Activated T-cell treated with anti-CD3 and anti-CD28 coated beads, Interleukin-2, amount 50 U/mL, for 4 hours (primary cell): ENCODE results near the gene CD2BP2. TPM values are rescaled to one million over a fixed set of nuclear protein-coding genes. Genes with fewer than 3 reads are reported as not detected.
"Not testable (repeated sequence)": the region's sequence is repeated elsewhere in the genome, so short reads cannot be mapped to it uniquely, and the experiment has no call there.

Source experiments
- ATAC-seq, 2 donors: fragments of 200-7000 bp; cut with Tn5 transposase; one replicate each; pipeline ENCODE4 v1.10.0; 2021
- DNase-seq: peaks from one replicate; pipeline ENCODE4 v3.0.0-alpha.2; 2020
- H3K27me3 Mint-ChIP-seq: one replicate; pipeline ENCODE4 v1.8.0; 2021; ENCODE audit warnings: low read depth, mixed read lengths
- H3K36me3 Mint-ChIP-seq: one replicate; pipeline ENCODE4 v1.8.0; 2022; ENCODE audit warnings: mixed read lengths; ENCODE audit not compliant: insufficient read depth
- H3K4me1 Mint-ChIP-seq: one replicate; pipeline ENCODE4 v1.8.0; 2021; ENCODE audit warnings: low read depth, mixed read lengths
- H3K4me3 Mint-ChIP-seq: one replicate; pipeline ENCODE4 v1.8.0; 2021; ENCODE audit warnings: mild to moderate bottlenecking, moderate library complexity, mixed read lengths
- H3K9me3 Mint-ChIP-seq: one replicate; pipeline ENCODE4 v1.8.0; 2021; ENCODE audit warnings: mixed read lengths
- total RNA-seq, 3 donors: library from RNA; stranded (reverse); gene quantifications; one replicate each; pipeline ENCODE4 v1.2.1, GENCODE V29; 2021

CD2BP2 gene
- total RNA-seq = 10 to 100 TPM; 95.2 to 97.2 (median 96.8) TPM

- peaks cover 40% of the 10 kb centered on the region for H3K4me1 Mint-ChIP-seq
- peaks cover 26% of the 10 kb centered on the region for H3K36me3 Mint-ChIP-seq
These were observed at the start of gene CD2BP2 for GRCh38 chr16:30355144-30355953. CD2BP2 (minus strand) TSS chr16:30355308; CDS start chr16:30354681, 627 bp downstream.

GRCh38 chr16:30401768-30402425, 46.8 kb upstream of the CD2BP2 start:
- H3K27me3 Mint-ChIP-seq = no peaks in the 10 kb centered on the region
- no peak for ATAC-seq

More at GRCh38 chr16:30355144-30355953, at the start of gene CD2BP2:
- DNase-seq (peak; percentile 86), ATAC-seq (peak; percentile 92 to 95)
- Mint-ChIP-seq H3K9me3 (no peaks in the 10 kb centered on the region), H3K27me3 (no peaks in the 10 kb centered on the region), H3K4me3 (peak within 1 kb of the TSS; percentile 95)

GRCh38 chr16:30399435-30400186, 44.5 kb upstream of the CD2BP2 start:
- H3K27me3 Mint-ChIP-seq = no peaks in the 10 kb centered on the region

More at GRCh38 chr16:30401768-30402425, 46.8 kb upstream of the CD2BP2 start:
- Mint-ChIP-seq H3K36me3 (peaks cover 6% of the 10 kb centered on the region), H3K4me1 (peaks cover 33% of the 10 kb centered on the region), H3K4me3 (peak overlapping the region; percentile 84), H3K9me3 (no peaks in the 10 kb centered on the region)
- DNase-seq = no peak

GRCh38 chr16:30398661-30399434, 43.7 kb upstream of the CD2BP2 start:
- no peaks in the 10 kb centered on the region for H3K9me3 Mint-ChIP-seq
- DNase-seq = no peak
- no peaks in the 10 kb centered on the region for H3K27me3 Mint-ChIP-seq
- no peak for ATAC-seq
- H3K36me3 Mint-ChIP-seq = peaks cover 6% of the 10 kb centered on the region
- peaks cover 45% of the 10 kb centered on the region for H3K4me1 Mint-ChIP-seq
- no peak overlapping the region for H3K4me3 Mint-ChIP-seq

More at GRCh38 chr16:30399435-30400186, 44.5 kb upstream of the CD2BP2 start:
- H3K9me3 Mint-ChIP-seq = no peaks in the 10 kb centered on the region
- peak overlapping the region; percentile 84 for H3K4me3 Mint-ChIP-seq
- ATAC-seq (no peak), DNase-seq (no peak)
- peaks cover 42% of the 10 kb centered on the region for H3K4me1 Mint-ChIP-seq
- H3K36me3 Mint-ChIP-seq = peaks cover 6% of the 10 kb centered on the region

- no peak overlapping the region for H3K4me3 Mint-ChIP-seq
- peaks cover 45% of the 10 kb centered on the region for H3K4me1 Mint-ChIP-seq
- H3K27me3 Mint-ChIP-seq = no peaks in the 10 kb centered on the region
- H3K9me3 Mint-ChIP-seq = no peaks in the 10 kb centered on the region
- ATAC-seq = no peak
- peaks cover 6% of the 10 kb centered on the region for H3K36me3 Mint-ChIP-seq
- DNase-seq = no peak
These were observed 42.9 kb upstream of the CD2BP2 start for GRCh38 chr16:30397776-30398660.

GRCh38 chr16:30397056-30397455, 41.9 kb upstream of the CD2BP2 start:
- DNase-seq (no peak), ATAC-seq (no peak)
- H3K27me3 Mint-ChIP-seq = no peaks in the 10 kb centered on the region
- H3K36me3 Mint-ChIP-seq = peaks cover 6% of the 10 kb centered on the region
- H3K4me3 Mint-ChIP-seq = peak overlapping the region; percentile 87
- peaks cover 45% of the 10 kb centered on the region for H3K4me1 Mint-ChIP-seq
- H3K9me3 Mint-ChIP-seq = no peaks in the 10 kb centered on the region

GRCh38 chr16:30396627-30397026, 41.5 kb upstream of the CD2BP2 start:
- not testable (repeated sequence) for ATAC-seq, DNase-seq, H3K9me3 Mint-ChIP-seq, H3K36me3 Mint-ChIP-seq, H3K27me3 Mint-ChIP-seq
- Mint-ChIP-seq H3K4me1 (peaks cover 43% of the 10 kb centered on the region), H3K4me3 (peak overlapping the region; percentile 87)

- H3K36me3 Mint-ChIP-seq = peaks cover 6% of the 10 kb centered on the region
- H3K4me3 Mint-ChIP-seq = peak overlapping the region; percentile 87
- H3K9me3 Mint-ChIP-seq = no peaks in the 10 kb centered on the region
- ATAC-seq = peak in 1 of 2 donors; percentile 5
- H3K27me3 Mint-ChIP-seq = no peaks in the 10 kb centered on the region
- DNase-seq = no peak
- peaks cover 41% of the 10 kb centered on the region for H3K4me1 Mint-ChIP-seq
These were observed 41.0 kb upstream of the CD2BP2 start for GRCh38 chr16:30395992-30396585.

GRCh38 chr16:30395155-30395991, 40.3 kb upstream of the CD2BP2 start, which contains the start of gene ZNF48:
ZNF48 (plus strand) TSS chr16:30395420; CDS start chr16:30395795, 375 bp downstream.
- H3K9me3 Mint-ChIP-seq = no peaks in the 10 kb centered on the region
- H3K4me3 Mint-ChIP-seq = peak within 1 kb of the TSS; percentile 89
- H3K4me1 Mint-ChIP-seq = peaks cover 36% of the 10 kb centered on the region
- no peaks in the 10 kb centered on the region for H3K27me3 Mint-ChIP-seq
- H3K36me3 Mint-ChIP-seq = peaks cover 6% of the 10 kb centered on the region
- ATAC-seq (peak; percentile 73 to 75), DNase-seq (peak; percentile 54)

- ATAC-seq (peak; percentile 3 to 4), DNase-seq (no peak)
- no peaks in the 10 kb centered on the region for H3K27me3 Mint-ChIP-seq
- peaks cover 29% of the 10 kb centered on the region for H3K4me1 Mint-ChIP-seq
- no peaks in the 10 kb centered on the region for H3K9me3 Mint-ChIP-seq
- peak overlapping the region; percentile 89 for H3K4me3 Mint-ChIP-seq
- H3K36me3 Mint-ChIP-seq = peaks cover 6% of the 10 kb centered on the region
These were observed 39.6 kb upstream of the CD2BP2 start for GRCh38 chr16:30394592-30395154.

- Mint-ChIP-seq H3K36me3 (peaks cover 5% of the 10 kb centered on the region), H3K27me3 (no peaks in the 10 kb centered on the region), H3K4me1 (peaks cover 44% of the 10 kb centered on the region), H3K4me3 (peak overlapping the region; percentile 57), H3K9me3 (no peaks in the 10 kb centered on the region)
- no peak for ATAC-seq
- DNase-seq = no peak
These were observed 28.4 kb upstream of the CD2BP2 start for GRCh38 chr16:30383521-30383920.
